Psoas muscle (tissue), 8 donors: ENCODE data around the gene UBD. TPM values are rescaled to one million over a fixed set of nuclear protein-coding genes. Genes with fewer than 3 reads are reported as not detected.

Experiments
- ATAC-seq, 4 donors: fragments of 200-7000 bp; cut with Tn5 transposase; one replicate each; pipeline ENCODE4 v1.9.1; 2020; ENCODE audit warnings: moderate library complexity in 3 of 4, mild to moderate bottlenecking in 2 of 4
- DNase-seq, 2 donors: peaks; one replicate each; pipeline ENCODE4 v3.0.0-alpha.2; 2020
- H3K27ac ChIP-seq: fragments of 200-600 bp; one replicate; pipeline ENCODE4 v1.8.0; 2022
- H3K27me3 ChIP-seq, 3 donors: fragments of 200-600 bp in 1 of 3; one replicate each; pipeline versions ENCODE4 v1.6.1 to v1.8.0; 2013 to 2022; ENCODE audit warnings: low read length in 2 of 3, mild to moderate bottlenecking in 2 of 3, moderate library complexity in 1 of 3; ENCODE audit not compliant: insufficient read depth in 3 of 3
- H3K36me3 ChIP-seq, 2 donors: fragments of 200-600 bp in 1 of 2; one replicate each; pipeline versions ENCODE4 v1.6.1 to v1.8.0; 2013 to 2022; ENCODE audit warnings: low read depth in 1 of 2, mild to moderate bottlenecking in 1 of 2, moderate library complexity in 1 of 2; ENCODE audit not compliant: insufficient read depth in 1 of 2
- H3K4me1 ChIP-seq: fragments of 200-600 bp; one replicate; pipeline ENCODE4 v1.8.0; 2022
- H3K4me3 ChIP-seq: fragments of 200-600 bp; one replicate; pipeline ENCODE4 v1.8.0; 2022; ENCODE audit warnings: mild to moderate bottlenecking
- H3K9me3 ChIP-seq: fragments of 200-600 bp; one replicate; pipeline ENCODE4 v1.8.0; 2022
- CTCF ChIP-seq: fragments of 200-600 bp; IDR thresholded peaks from one replicate; pipeline ENCODE4 v1.8.0; 2022; ENCODE audit warnings: antibody characterized with exemption
- WGBS, 3 donors: extraction: QIAGEN DNeasy Blood & Tissue Kit; methylation state at CpG; one replicate each; pipeline versions ENCODE4 v1.1.6 to v1.1.7; 2013; 5-methylcytosine and 5-hydroxymethylcytosine counted together
- intact Hi-C, 2 donors: fragments of 100-400 bp; cut with DNase I; formaldehyde crosslinking; loops; one replicate each; pipeline versions ENCODE4 v1.11.0 to v1.14.2; 2022
- polyA plus RNA-seq, 3 donors: library from polyadenylated mRNA; stranded (reverse); fragments of 200-250 nt; gene quantifications; one replicate each; pipeline ENCODE4 v1.2.3, GENCODE V29; 2013
- total RNA-seq, 4 donors: library from RNA; stranded (reverse); fragmentation: NEBNext Ultra II Directional in 2 of 4; extraction: Animal tissue kit (Norgen Biotek cat#: 25700) in 2 of 4; gene quantifications; one replicate each; pipeline versions ENCODE4 v1.2.1 to v1.2.4, GENCODE V29; 2021 to 2023
- donor health status: healthy with polysubstance abuse.
- donor health status: DM: no; HTN: no; CAD: no; lungs with moderate emphysema.
- donor health status: Bipolar disorder and iron deficiency.
- donor health status: healthy.
- donor health status: DM: yes; HTN: yes; CAD: no.
- donor health status: DM: no; HTN: no; CAD: no.
- donor health status: DM: no; HTN: no; CAD: no.
- donor health status: DM: yes; HTN: yes; CAD: no.

Gene UBD
- total and polyA plus RNA-seq, 7 donors, result 0.23 to 0.30 (median 0.25) TPM; not detected in 3

GRCh38 chr6:29520232-29520631, 39.3 kb downstream of the UBD start:
- 82 to 86% (median 84%) methylated on average over 4 of the region's 4 CpGs for WGBS, 3 donors

GRCh38 chr6:29519291-29520010, 40.1 kb downstream of the UBD start:
- H3K9me3 ChIP-seq, result no peaks in the 10 kb centered on the region
- H3K27ac ChIP-seq, result no peak overlapping the region
- TF ChIP-seq CTCF, result no peak
- WGBS, 3 donors, result 78 to 83% (median 79%) methylated on average over 6 of the region's 6 CpGs
- intact Hi-C loops, result no loop called here
- DNase-seq (no peak), ATAC-seq (no peak)
- no peaks in the 10 kb centered on the region for H3K36me3 ChIP-seq
- H3K27me3 ChIP-seq, result peaks cover 0 to 4% (median 0%) of the 10 kb centered on the region in 3 donors
- H3K4me3 ChIP-seq, result no peak overlapping the region
- H3K4me1 ChIP-seq, result no peaks in the 10 kb centered on the region

More at GRCh38 chr6:29520232-29520631, 39.3 kb downstream of the UBD start:
- peaks cover 0 to 4% (median 0%) of the 10 kb centered on the region in 3 donors for H3K27me3 ChIP-seq
- H3K4me1 ChIP-seq, result no peaks in the 10 kb centered on the region
- ATAC-seq (no peak), DNase-seq (no peak)
- TF ChIP-seq CTCF, result no peak
- intact Hi-C loops, result no loop called here
- H3K36me3 ChIP-seq, result no peaks in the 10 kb centered on the region
- H3K4me3 ChIP-seq, result no peak overlapping the region
- H3K27ac ChIP-seq, result no peak overlapping the region
- no peaks in the 10 kb centered on the region for H3K9me3 ChIP-seq

GRCh38 chr6:29517728-29518440, 41.6 kb downstream of the UBD start:
- H3K4me1 ChIP-seq, result no peaks in the 10 kb centered on the region
- no peak overlapping the region for H3K4me3 ChIP-seq
- no peaks in the 10 kb centered on the region for H3K36me3 ChIP-seq
- peaks cover 0 to 4% (median 0%) of the 10 kb centered on the region in 3 donors for H3K27me3 ChIP-seq
- no peaks in the 10 kb centered on the region for H3K9me3 ChIP-seq
- 64 to 70% (median 68%) methylated on average over 7 of the region's 7 CpGs for WGBS, 3 donors
- intact Hi-C loops, result no loop called here
- no peak overlapping the region for H3K27ac ChIP-seq
- TF ChIP-seq CTCF, result no peak
- no peak for ATAC-seq
- no peak for DNase-seq

GRCh38 chr6:29517245-29517644, 42.3 kb downstream of the UBD start:
- WGBS, 3 donors, result 53 to 77% (median 75%) methylated on average over 1 of the region's 1 CpG

More at GRCh38 chr6:29517245-29517644, 42.3 kb downstream of the UBD start:
- DNase-seq (no peak), ATAC-seq (no peak)
- H3K9me3 ChIP-seq, result no peaks in the 10 kb centered on the region
- H3K36me3 ChIP-seq, result no peaks in the 10 kb centered on the region
- H3K4me3 ChIP-seq, result no peak overlapping the region
- peaks cover 0 to 4% (median 0%) of the 10 kb centered on the region in 3 donors for H3K27me3 ChIP-seq
- intact Hi-C loops, result no loop called here
- TF ChIP-seq CTCF, result no peak
- H3K4me1 ChIP-seq, result no peaks in the 10 kb centered on the region
- H3K27ac ChIP-seq, result no peak overlapping the region
